Trophoblast cell (in vitro differentiated cells and primary cell): ENCODE measurements around the gene FAM110A.

ENCODE experiments used
- DNase-seq, 2 donors: peaks; one replicate each; pipeline ENCODE4 v3.0.0-alpha.2; 2016
- H2AFZ ChIP-seq: 2 replicates; pipeline ENCODE4 v1.6.1; 2013; ENCODE audit warnings: low read length, moderate library complexity, mild to moderate bottlenecking; ENCODE audit not compliant: insufficient read depth, poor library complexity
- H2AK5ac ChIP-seq: 2 replicates; pipeline ENCODE4 v1.6.1; 2013; ENCODE audit warnings: mild to moderate bottlenecking, low read length
- H2BK120ac ChIP-seq: 2 replicates; pipeline ENCODE4 v1.6.1; 2013; ENCODE audit warnings: low read length, mild to moderate bottlenecking, moderate library complexity; ENCODE audit not compliant: insufficient read depth, poor library complexity
- H2BK12ac ChIP-seq: 2 replicates; pipeline ENCODE4 v1.6.1; 2013; ENCODE audit warnings: mild to moderate bottlenecking, low read length, moderate library complexity
- H2BK5ac ChIP-seq: 2 replicates; pipeline ENCODE4 v1.6.1; 2013; ENCODE audit warnings: low read length, low read depth, moderate library complexity, mild to moderate bottlenecking; ENCODE audit not compliant: poor library complexity
- H3K14ac ChIP-seq: 2 replicates; pipeline ENCODE4 v1.6.1; 2013; ENCODE audit warnings: mild to moderate bottlenecking, low read length
- H3K18ac ChIP-seq: 2 replicates; pipeline ENCODE4 v1.6.1; 2013; ENCODE audit warnings: mild to moderate bottlenecking, low read length
- H3K23ac ChIP-seq: 2 replicates; pipeline ENCODE4 v1.6.1; 2013; ENCODE audit warnings: low read length
- H3K27ac ChIP-seq: 2 replicates; pipeline ENCODE4 v1.5.1; 2013; ENCODE audit warnings: low read depth, mild to moderate bottlenecking, inconsistent platforms, low read length, moderate library complexity
- H3K27me3 ChIP-seq: 2 replicates; pipeline ENCODE4 v1.6.1; 2013; ENCODE audit warnings: inconsistent platforms, mild to moderate bottlenecking, low read length, moderate library complexity; ENCODE audit not compliant: insufficient read depth
- H3K36me3 ChIP-seq, 2 experiments: 1 replicate in 1 of 2; 2 replicates in 1 of 2; pipeline ENCODE4 v1.6.1; 2013; ENCODE audit warnings: low read length in 2 of 2, mild to moderate bottlenecking in 2 of 2, moderate library complexity in 1 of 2; ENCODE audit not compliant: insufficient read depth in 2 of 2, control insufficient read depth in 1 of 2
- H3K4ac ChIP-seq: 2 replicates; pipeline ENCODE4 v1.6.1; 2013; ENCODE audit warnings: low read depth, mild to moderate bottlenecking, low read length, moderate library complexity
- H3K4me1 ChIP-seq, 2 experiments: 1 replicate in 1 of 2; 2 replicates in 1 of 2; pipeline ENCODE4 v1.6.1; 2013; ENCODE audit warnings: low read length in 2 of 2, mild to moderate bottlenecking in 2 of 2, moderate library complexity in 1 of 2; ENCODE audit not compliant: insufficient read depth in 2 of 2, control insufficient read depth in 1 of 2
- H3K4me2 ChIP-seq: 2 replicates; pipeline ENCODE4 v1.6.1; 2013; ENCODE audit warnings: inconsistent platforms, mild to moderate bottlenecking, low read length, moderate library complexity
- H3K4me3 ChIP-seq: 2 replicates; pipeline ENCODE4 v1.5.1; 2013; ENCODE audit warnings: mild to moderate bottlenecking, low read depth, low read length, inconsistent platforms
- H3K79me1 ChIP-seq: one replicate; pipeline ENCODE4 v1.6.1; 2013; ENCODE audit warnings: low read length
- H3K79me2 ChIP-seq: 2 replicates; pipeline ENCODE4 v1.6.1; 2013; ENCODE audit warnings: low read length, mild to moderate bottlenecking; ENCODE audit not compliant: control insufficient read depth, insufficient read depth, poor library complexity
- H3K9ac ChIP-seq: 2 replicates; pipeline ENCODE4 v1.6.1; 2013; ENCODE audit warnings: mild to moderate bottlenecking, low read length
- H3K9me3 ChIP-seq: 2 replicates; pipeline ENCODE4 v1.6.1; 2013; ENCODE audit warnings: low read depth, mild to moderate bottlenecking, control low read depth, inconsistent platforms, low read length; ENCODE audit not compliant: insufficient read depth
- H4K12ac ChIP-seq: 2 replicates; pipeline ENCODE4 v1.6.1; 2013; ENCODE audit warnings: low read depth, mild to moderate bottlenecking, low read length, moderate library complexity
- H4K8ac ChIP-seq: 2 replicates; pipeline ENCODE4 v1.6.1; 2013; ENCODE audit warnings: low read depth, mild to moderate bottlenecking, low read length, moderate library complexity
- H4K91ac ChIP-seq: one replicate; pipeline ENCODE4 v1.6.1; 2013; ENCODE audit warnings: low read depth, mild to moderate bottlenecking, low read length, moderate library complexity
- WGBS: extraction: QIAGEN DNeasy Blood & Tissue Kit; methylation state at CpG from one replicate; pipeline ENCODE4 v1.1.7; 2013; ENCODE audit warnings: missing lambda C conversion rate; ENCODE audit not compliant: insufficient read length, insufficient coverage; ENCODE audit errors: extremely low coverage; 5-methylcytosine and 5-hydroxymethylcytosine counted together

FAM110A gene

DNA sequence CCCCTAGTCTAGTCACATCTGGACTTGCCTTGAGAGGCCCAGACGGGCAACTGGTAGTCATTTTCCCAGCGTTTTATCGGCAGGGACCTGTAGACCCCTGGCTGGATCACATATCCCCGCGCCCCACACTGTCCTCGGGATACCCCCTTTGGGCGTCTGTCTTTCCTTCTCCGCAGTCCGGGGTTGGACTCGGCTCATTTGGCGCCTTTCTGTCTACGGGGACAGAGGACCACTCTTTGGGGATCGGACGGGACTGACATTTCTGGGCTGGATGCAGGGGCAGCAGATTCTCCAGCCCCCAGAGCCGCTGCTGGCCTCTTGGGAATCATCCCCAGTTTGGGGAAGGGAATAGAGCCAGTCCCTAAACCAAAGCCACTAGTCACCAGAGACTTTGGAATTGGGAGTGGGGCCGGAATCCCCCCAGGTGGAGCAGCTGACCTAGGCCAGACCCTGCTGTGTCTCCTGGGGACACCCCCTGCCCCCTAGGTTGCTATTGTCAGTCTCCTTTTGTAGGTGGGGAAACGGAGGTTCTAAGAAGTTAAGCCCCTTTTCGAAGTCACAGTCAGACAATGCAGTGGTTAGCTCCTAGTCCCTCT is 734 bp downstream of the FAM110A start:
- no peak overlapping the region for H2BK12ac ChIP-seq
- DNase-seq: no peak
- peak overlapping the region; percentile 95 for H3K4me2 ChIP-seq
- no peaks in the 10 kb centered on the region for H3K9me3 ChIP-seq
- H3K27me3 ChIP-seq: no peaks in the 10 kb centered on the region
- H2AK5ac ChIP-seq: no peak overlapping the region
- H3K27ac ChIP-seq: no peak overlapping the region
- H3K4me1 ChIP-seq: peaks cover 5 to 7% of the 10 kb centered on the region in 2 experiments
- peak overlapping the region; percentile 100 for H2BK120ac ChIP-seq
- no peaks in the 10 kb centered on the region for H3K36me3 ChIP-seq
- no peak overlapping the region for H3K23ac ChIP-seq
- H3K79me2 ChIP-seq: peaks cover 7% of the 10 kb centered on the region
- H2AFZ ChIP-seq: peak overlapping the region; percentile 100
- H4K12ac ChIP-seq: no peak overlapping the region
- peak overlapping the region; percentile 99 for H4K8ac ChIP-seq
- peaks cover 7% of the 10 kb centered on the region for H3K79me1 ChIP-seq
- peak overlapping the region; percentile 90 for H3K4ac ChIP-seq
- H3K18ac ChIP-seq: peak overlapping the region; percentile 99
- peak overlapping the region; percentile 99 for H3K14ac ChIP-seq
- no CpG with 5 or more reads among the region's 18 CpGs for WGBS
- H2BK5ac ChIP-seq: no peak overlapping the region
- H3K4me3 ChIP-seq: peak overlapping the region; percentile 68
- peak overlapping the region; percentile 66 for H3K9ac ChIP-seq
- peak overlapping the region; percentile 100 for H4K91ac ChIP-seq

DNA sequence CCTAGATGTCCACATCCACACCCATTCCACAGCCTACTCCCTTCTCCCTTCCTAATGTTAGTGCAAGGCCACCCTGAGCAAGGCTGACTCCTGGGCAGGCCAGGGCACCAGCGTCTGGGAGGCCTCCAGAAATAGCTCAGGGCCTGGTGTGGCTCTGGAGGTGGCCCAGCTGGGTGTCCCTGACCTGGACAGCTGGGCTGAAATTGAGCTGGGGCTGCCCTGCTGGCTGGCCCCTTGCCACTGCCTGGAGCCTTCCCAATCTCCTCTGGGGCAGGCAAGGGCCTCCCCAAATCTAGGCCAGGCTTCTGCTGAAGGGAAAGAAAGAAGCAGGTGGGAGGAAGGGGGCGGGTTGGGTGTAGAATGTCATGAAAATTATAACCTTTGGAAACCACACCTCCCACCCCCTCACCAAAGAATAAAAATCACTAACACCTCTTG is 2.1 kb downstream of the FAM110A start:
- H2BK120ac ChIP-seq: no peak overlapping the region
- no peaks in the 10 kb centered on the region for H3K27me3 ChIP-seq
- H3K4me1 ChIP-seq: peaks cover 7% of the 10 kb centered on the region in 2 experiments
- H3K79me2 ChIP-seq: peaks cover 7% of the 10 kb centered on the region
- H4K8ac ChIP-seq: no peak overlapping the region
- H3K18ac ChIP-seq: no peak overlapping the region
- H3K79me1 ChIP-seq: peaks cover 7% of the 10 kb centered on the region
- H3K23ac ChIP-seq: no peak overlapping the region
- H3K4ac ChIP-seq: no peak overlapping the region
- no peak overlapping the region for H2BK12ac ChIP-seq
- H2AK5ac ChIP-seq: no peak overlapping the region
- H3K4me3 ChIP-seq: no peak overlapping the region
- H3K9me3 ChIP-seq: no peaks in the 10 kb centered on the region
- no peak overlapping the region for H3K14ac ChIP-seq
- H3K36me3 ChIP-seq: no peaks in the 10 kb centered on the region
- H4K12ac ChIP-seq: no peak overlapping the region
- H3K27ac ChIP-seq: no peak overlapping the region
- H3K4me2 ChIP-seq: no peak overlapping the region
- no peak overlapping the region for H2AFZ ChIP-seq
- no CpG with 5 or more reads among the region's 2 CpGs for WGBS
- H4K91ac ChIP-seq: no peak overlapping the region
- DNase-seq: peak in 1 of 2 donors; percentile 26
- no peak overlapping the region for H2BK5ac ChIP-seq
- no peak overlapping the region for H3K9ac ChIP-seq

DNA sequence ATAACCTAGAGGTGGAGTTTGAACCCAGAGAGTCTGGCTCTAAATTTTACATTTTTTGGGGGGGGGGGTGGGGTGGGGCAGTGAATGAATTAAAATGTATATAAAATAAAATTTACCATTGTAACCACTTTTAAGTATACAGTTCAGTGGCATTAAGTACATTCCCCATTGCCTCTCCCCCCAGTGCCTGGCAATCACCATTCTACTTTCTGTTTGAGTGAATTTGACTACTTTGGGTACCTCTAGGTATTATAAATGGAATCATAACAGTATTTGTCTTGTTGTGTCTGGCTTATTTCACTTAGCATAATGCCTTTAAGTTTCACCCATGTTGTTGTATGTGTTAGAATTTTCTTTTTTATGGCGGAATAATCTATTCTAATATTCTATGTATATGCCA is 2.7 kb downstream of the FAM110A start:
- no CpG with 5 or more reads among the region's 1 CpG for WGBS
- no peak overlapping the region for H2BK12ac ChIP-seq

DNA sequence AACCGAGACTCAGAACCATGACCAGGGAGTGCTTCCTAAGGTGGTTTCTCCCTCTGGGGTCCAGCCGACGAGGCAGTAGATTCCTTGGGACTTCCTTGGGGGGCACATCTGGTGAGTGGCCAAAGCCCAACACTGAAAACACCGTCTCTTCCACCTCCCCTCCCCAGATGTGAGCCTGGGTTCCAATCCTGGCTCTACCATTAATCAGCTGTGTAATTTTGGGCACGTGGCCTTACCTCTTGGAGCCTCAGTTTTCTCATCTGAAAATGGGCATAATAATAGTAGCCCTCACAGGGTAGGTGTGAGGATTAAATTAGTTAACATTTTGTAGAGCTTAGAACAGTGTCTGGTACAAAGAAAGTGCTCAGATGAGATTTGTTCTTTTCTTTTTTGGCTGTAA is 5.5 kb downstream of the FAM110A start:
- H2AK5ac ChIP-seq: no peak overlapping the region
- no peak overlapping the region for H3K18ac ChIP-seq
- H4K12ac ChIP-seq: no peak overlapping the region
- no peak overlapping the region for H3K4me2 ChIP-seq
- H2BK120ac ChIP-seq: no peak overlapping the region
- H3K23ac ChIP-seq: no peak overlapping the region
- no peak overlapping the region for H3K14ac ChIP-seq
- H3K79me2 ChIP-seq: peaks cover 16% of the 10 kb centered on the region
- WGBS: no CpG with 5 or more reads among the region's 5 CpGs
- H3K9me3 ChIP-seq: no peaks in the 10 kb centered on the region
- no peak overlapping the region for H4K8ac ChIP-seq
- H3K9ac ChIP-seq: no peak overlapping the region
- peaks cover 14% of the 10 kb centered on the region for H3K79me1 ChIP-seq
- H2AFZ ChIP-seq: no peak overlapping the region
- no peak for DNase-seq
- no peak overlapping the region for H3K4ac ChIP-seq
- H3K27me3 ChIP-seq: no peaks in the 10 kb centered on the region
- H3K4me1 ChIP-seq: peaks cover 20 to 27% of the 10 kb centered on the region in 2 experiments
- no peak overlapping the region for H2BK5ac ChIP-seq
- no peak overlapping the region for H3K4me3 ChIP-seq
- no peaks in the 10 kb centered on the region for H3K36me3 ChIP-seq
- H3K27ac ChIP-seq: no peak overlapping the region
- H4K91ac ChIP-seq: no peak overlapping the region
- H2BK12ac ChIP-seq: no peak overlapping the region

More for the DNA sequence above, 2.7 kb downstream of the FAM110A start:
- Histone ChIP-seq H4K91ac (no peak overlapping the region), H3K4me2 (no peak overlapping the region), H3K79me1 (peaks cover 11% of the 10 kb centered on the region), H3K23ac (no peak overlapping the region), H3K36me3 (no peaks in the 10 kb centered on the region), H2BK5ac (no peak overlapping the region), H3K18ac (no peak overlapping the region), H3K27me3 (no peaks in the 10 kb centered on the region), H4K12ac (no peak overlapping the region), H3K79me2 (peaks cover 11% of the 10 kb centered on the region), H4K8ac (no peak overlapping the region), H3K27ac (no peak overlapping the region), H2AFZ (no peak overlapping the region), H3K14ac (no peak overlapping the region), H3K9me3 (no peaks in the 10 kb centered on the region), H2AK5ac (no peak overlapping the region), H2BK120ac (no peak overlapping the region), H3K9ac (no peak overlapping the region), H3K4ac (no peak overlapping the region), H3K4me3 (no peak overlapping the region), H3K4me1 (peaks cover 7 to 9% of the 10 kb centered on the region in 2 experiments)
- DNase-seq: no peak
